ENCODE measurements around the gene THAP11. TPM values are rescaled to one million over a fixed set of nuclear protein-coding genes. Genes with fewer than 3 reads are reported as not detected.

THAP11 gene
- total and polyA plus RNA-seq, 8 donors, result 21.7 to 30.5 (median 27.2) TPM

DNA sequence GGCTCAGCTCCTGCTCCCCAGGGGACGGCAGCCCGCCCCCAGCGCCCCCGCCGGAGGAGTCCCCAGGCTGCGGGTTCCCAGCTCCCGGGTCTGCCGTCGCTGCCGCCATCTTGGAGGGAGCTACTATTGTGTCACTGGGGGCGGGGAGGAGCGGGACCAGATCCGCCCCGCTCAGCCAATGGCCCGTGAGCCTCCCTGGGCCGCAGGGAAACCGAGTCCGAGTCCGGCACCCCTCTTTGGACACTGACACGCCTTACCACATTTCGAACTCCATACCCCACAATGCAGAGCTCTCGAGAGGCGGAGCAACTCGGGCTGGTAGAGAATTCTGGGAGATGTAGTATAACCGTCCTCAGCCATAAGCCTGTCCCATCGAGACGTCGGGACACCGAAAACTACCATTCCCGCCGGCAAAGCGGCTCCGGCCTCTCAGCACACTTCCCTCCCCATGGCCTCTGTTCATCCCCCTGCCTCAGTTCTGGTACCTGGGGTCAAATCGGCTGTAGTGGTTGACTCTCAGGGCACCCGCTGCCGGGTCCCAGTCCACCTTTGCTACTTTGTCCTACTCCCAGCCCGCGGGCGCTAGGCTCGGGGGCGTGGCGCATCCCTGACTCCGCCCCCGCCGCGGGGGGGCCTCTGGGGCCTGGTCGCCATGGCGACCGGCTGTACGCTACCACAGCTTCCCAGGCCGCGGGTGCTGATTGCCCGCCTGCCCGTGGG, 35.5 kb upstream of the THAP11 start, which contains the start of the genes RANBP10 and TSNAXIP1:
Gene RANBP10 (minus strand): TSS at position 133 of the 720 bp plus-strand sequence. CDS start 24 bp downstream, at position 109.
Gene TSNAXIP1 (plus strand): TSS at position 462 of the 720 bp plus-strand sequence. CDS start 261 bp downstream, outside the sequence.
- intact Hi-C loops (cut with DNase I), result no loop called here

DNA sequence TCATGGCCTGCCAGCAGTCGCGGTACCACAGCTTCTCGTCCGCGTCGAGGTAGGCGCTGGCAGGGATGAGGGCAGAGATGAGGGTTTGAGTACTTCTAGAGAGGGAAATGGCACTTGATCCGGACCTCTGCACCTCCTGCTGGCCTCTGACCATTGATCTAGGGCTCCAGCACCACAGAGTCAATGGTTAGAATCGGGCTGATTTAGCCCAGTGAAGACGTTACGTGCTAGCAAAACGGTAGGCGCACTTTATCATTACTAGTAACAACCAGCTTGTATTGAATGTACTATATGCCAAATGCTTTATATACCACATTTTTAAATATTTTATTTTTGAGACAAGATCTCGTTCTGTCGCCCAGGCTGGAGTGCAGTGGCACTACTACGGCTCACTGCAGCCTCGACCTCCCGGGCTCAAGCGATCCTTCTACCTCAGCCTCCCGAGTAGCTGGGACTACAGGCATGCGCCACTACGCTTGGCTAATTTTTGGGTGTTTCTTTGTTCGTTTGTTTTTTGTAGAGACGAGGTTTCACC, 34.9 kb upstream of the THAP11 start:
- peak overlapping the region; percentile 90 to 92 for H3K4me3 ChIP-seq
- intact Hi-C loops (cut with DNase I), result no loop called here
- no peaks in the 10 kb centered on the region for H3K27me3 ChIP-seq
- ATAC-seq, result no peak
- TF ChIP-seq, protein P1, sequence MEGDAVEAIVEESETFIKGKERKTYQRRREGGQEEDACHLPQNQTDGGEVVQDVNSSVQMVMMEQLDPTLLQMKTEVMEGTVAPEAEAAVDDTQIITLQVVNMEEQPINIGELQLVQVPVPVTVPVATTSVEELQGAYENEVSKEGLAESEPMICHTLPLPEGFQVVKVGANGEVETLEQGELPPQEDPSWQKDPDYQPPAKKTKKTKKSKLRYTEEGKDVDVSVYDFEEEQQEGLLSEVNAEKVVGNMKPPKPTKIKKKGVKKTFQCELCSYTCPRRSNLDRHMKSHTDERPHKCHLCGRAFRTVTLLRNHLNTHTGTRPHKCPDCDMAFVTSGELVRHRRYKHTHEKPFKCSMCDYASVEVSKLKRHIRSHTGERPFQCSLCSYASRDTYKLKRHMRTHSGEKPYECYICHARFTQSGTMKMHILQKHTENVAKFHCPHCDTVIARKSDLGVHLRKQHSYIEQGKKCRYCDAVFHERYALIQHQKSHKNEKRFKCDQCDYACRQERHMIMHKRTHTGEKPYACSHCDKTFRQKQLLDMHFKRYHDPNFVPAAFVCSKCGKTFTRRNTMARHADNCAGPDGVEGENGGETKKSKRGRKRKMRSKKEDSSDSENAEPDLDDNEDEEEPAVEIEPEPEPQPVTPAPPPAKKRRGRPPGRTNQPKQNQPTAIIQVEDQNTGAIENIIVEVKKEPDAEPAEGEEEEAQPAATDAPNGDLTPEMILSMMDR (IDR thresholded peaks at IDR 0.05), result no peak
- H3K9me3 ChIP-seq, result no peaks in the 10 kb centered on the region
- peaks cover 11 to 32% of the 10 kb centered on the region in 2 donors for H3K4me1 ChIP-seq
- peaks cover 0 to 15% of the 10 kb centered on the region in 2 donors for H3K36me3 ChIP-seq
- peak overlapping the region in 1 of 2 donors; percentile 87 for H3K27ac ChIP-seq
- peak in 1 of 4 donors; percentile 39 for DNase-seq

More for the DNA sequence above, 35.5 kb upstream of the THAP11 start, which contains the start of the genes RANBP10 and TSNAXIP1:
- Histone ChIP-seq H3K27ac (peak within 1 kb of the TSS; percentile 68 to 87), H3K9me3 (no peaks in the 10 kb centered on the region), H3K4me1 (peaks cover 11 to 38% of the 10 kb centered on the region in 2 donors), H3K4me3 (peak within 1 kb of the TSS; percentile 90 to 92), H3K36me3 (peaks cover 0 to 19% of the 10 kb centered on the region in 2 donors), H3K27me3 (no peaks in the 10 kb centered on the region)
- peak; percentile 95 for ATAC-seq
- TF ChIP-seq, protein P1 (IDR thresholded peaks at IDR 0.05), result no peak
- DNase-seq, result peak; percentile 97 to 99 (median 98)

DNA sequence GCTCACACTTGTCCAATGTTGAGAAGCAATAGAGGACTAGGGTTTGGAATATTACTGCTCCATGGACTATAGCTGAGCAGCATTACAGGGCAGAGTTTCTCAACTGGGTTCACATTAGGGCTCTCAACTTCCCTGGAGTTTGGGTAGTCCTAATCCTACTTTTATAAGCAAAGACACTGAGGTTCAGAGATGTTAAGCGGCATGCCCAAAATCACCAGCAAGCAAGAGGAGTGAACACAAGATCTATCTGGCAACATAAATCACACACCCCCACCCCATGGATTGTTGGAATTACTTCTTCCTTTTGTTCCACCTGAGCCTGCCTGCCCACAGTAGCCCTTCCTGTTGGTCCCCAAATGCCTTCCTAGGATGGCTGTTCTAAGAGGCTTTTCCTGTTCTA, 30.2 kb upstream of the THAP11 start:
- intact Hi-C loops (cut with DNase I), result no loop called here
- DNase-seq (no peak), ATAC-seq (no peak)
- no peak overlapping the region for H3K27ac ChIP-seq
- no peaks in the 10 kb centered on the region for H3K27me3 ChIP-seq
- peaks cover 0 to 7% of the 10 kb centered on the region in 2 donors for H3K4me1 ChIP-seq
- H3K36me3 ChIP-seq, result no peaks in the 10 kb centered on the region
- H3K4me3 ChIP-seq, result no peak overlapping the region
- no peaks in the 10 kb centered on the region for H3K9me3 ChIP-seq
- TF ChIP-seq, protein P1 (IDR thresholded peaks at IDR 0.05), result no peak

DNA sequence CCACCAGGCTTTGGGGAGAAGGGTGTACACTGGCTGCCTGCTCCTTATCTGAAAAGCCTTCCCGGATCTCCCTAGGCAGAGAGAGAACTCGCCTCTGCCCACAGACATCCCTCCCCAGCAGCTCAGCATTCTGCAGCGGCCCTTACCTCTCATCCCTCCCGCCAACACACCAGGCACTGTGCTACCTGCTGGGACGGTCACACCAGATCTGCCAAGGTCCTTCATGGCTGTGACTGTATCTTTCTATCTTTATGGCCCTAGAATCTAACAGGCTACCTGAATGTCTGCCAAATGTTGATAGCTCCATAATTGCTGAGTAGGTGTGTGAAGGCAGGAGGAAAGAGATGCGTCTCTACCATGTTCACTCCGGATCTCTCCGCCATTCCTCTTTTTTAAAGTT, 27.6 kb upstream of the THAP11 start:
- DNase-seq (no peak), ATAC-seq (no peak)
- H3K27ac ChIP-seq, result no peak overlapping the region
- no peaks in the 10 kb centered on the region for H3K36me3 ChIP-seq
- TF ChIP-seq, protein P1 (IDR thresholded peaks at IDR 0.05), result no peak
- H3K9me3 ChIP-seq, result no peaks in the 10 kb centered on the region
- peaks cover 0 to 7% of the 10 kb centered on the region in 2 donors for H3K4me1 ChIP-seq
- H3K27me3 ChIP-seq, result no peaks in the 10 kb centered on the region
- intact Hi-C loops (cut with DNase I), result no loop called here
- H3K4me3 ChIP-seq, result no peak overlapping the region
